ENCODE results near the gene PHF2.

PHF2 gene

DNA sequence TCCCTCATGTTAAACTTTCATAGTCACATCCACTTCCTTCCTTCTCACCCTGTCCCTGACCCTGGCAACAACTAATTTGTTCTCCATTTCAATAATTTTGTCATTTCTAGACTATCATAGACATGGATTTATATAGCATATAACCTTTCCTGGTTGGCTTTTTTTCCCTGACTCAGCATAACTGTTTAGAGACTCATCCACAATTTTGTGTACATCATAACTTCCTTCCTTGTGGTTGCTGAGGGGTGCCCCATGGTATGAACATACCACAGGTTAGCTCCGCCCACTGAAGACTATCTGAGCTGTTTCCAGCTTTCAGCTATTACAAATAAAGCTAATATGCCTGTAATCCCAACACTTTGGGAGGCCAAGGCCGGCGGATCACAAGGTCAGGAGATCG, 137.3 kb downstream of the PHF2 start:
- no peak for DNase-seq

DNA sequence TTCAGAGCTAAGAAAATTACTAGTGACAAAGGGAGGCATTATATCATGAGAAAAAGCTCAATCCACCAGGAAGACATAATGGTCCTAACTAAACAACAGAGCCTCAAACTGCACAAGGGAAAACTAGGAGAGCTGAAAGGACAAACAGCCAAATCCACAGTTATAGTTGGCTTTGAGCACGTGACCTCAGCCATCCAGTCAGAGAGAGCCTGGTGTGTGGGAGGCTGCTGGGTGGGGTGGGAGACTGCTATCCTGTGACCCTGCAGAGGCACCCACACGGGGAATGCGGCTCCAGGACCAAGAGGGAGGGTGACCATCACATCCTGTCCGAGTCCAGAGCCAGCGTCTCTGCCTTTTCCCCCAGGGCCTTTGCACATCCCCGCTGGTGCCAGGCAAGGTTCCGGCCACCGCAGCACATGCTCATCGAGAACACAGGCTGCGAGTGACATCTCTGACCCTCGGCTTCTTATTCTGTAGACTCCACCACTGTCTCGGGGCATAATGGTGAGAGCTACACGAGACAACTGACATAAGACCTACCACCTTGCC, 145.1 kb downstream of the PHF2 start:
- DNase-seq, result no peak

DNA sequence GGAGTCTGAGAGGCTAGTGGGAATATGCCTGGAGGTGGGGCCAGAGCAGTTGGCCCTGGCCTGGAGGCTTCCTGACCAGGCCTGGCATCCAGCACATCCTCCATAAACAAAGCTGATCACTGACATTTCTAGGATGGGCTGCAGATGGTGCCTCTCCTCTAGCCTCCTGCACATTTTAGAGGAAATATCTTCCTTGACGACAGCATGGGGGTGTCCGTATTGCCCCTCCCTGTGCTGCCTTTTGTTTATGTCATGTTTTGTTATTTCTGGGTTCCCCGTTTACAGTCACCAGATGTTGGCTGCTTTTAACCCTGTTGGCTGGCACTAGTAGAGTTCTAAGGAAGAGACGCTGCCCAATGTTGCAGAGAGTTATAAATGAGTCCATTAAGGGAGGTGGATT, 148.5 kb downstream of the PHF2 start:
- DNase-seq, result no peak

DNA sequence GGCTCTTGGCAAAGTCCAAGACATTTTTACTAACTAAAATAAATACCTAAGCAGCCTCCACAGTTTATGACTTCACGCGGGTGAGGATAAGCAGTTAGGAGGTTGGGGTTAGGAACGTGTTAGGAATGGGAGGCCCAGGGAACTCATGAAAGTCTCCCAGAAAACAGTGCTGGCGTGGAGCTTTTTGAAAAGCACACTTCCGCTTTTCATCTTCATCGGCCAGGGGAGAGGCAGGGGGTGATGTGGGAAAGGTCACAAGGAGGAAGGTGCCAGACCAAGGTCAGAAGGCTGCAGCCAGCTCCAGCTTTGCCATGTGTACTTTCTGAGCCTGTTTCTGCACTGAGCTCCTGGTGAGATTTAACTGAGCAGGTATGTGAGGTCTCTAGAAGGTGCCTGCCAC, 149.0 kb downstream of the PHF2 start:
- DNase-seq, result no peak

DNA sequence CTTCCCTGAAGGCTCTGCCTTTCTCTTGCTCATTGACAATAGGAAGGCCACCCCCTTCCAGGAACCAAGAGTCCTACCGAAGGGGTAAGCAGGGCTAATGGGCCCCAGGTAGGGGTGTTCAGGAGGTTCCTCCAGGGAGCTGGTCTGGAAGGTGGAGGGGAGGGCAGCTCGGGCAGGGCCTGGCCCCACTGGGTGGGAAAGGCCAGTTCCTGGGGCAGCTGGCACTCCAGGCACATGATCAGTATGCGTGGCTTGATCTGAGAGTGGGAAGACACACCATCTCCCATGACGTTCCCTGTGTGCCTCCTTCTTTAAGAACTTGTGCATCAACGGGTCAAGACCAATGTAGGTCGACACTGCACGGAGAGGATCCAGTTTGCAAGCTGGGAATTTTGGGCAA, 149.8 kb downstream of the PHF2 start:
- no peak for DNase-seq

Measured in stimulated activated CD4-positive, alpha-beta T cell treated with anti-CD3 and anti-CD28 coated beads, Interleukin-15, amount 100 ng/mL, for 24 hours (primary cell).